ENCODE results near the gene TLK1. TPM values are rescaled to one million over a fixed set of nuclear protein-coding genes. Genes with fewer than 3 reads are reported as not detected.

TLK1 gene
- total RNA-seq (10 to 100 TPM; 42.9 to 54.4 TPM), polyA plus RNA-seq (10 to 100 TPM in 1 of 2 donors, 1 to 10 TPM in 1; 8.5 to 11.7 TPM)
- long read RNA-seq, donor 1: 0 reads
- long read RNA-seq, donor 2, full-length matches to known transcripts: 1 of 1 reads
- long read RNA-seq, donor 2, partial matches to known transcripts: 0 of 1 reads
- long read RNA-seq, donor 2, other reads (novel, unspliced or antisense): 0 of 1 reads
- long read RNA-seq, donor 3: 0 reads
- long read RNA-seq, donor 4: 0 reads
- long read RNA-seq, donor 5: 0 reads

- Histone ChIP-seq H3K27ac (ENCODE audit: low read depth in 1 of 2, low read length in 1 of 2) (peak within 1 kb of the TSS; percentile 98 to 99), H3K36me3 (ENCODE audit: control insufficient read depth in 4 of 4, insufficient read depth in 4 of 4, low read length in 4 of 4) (no peaks in the 10 kb centered on the region), H3K9me3 (ENCODE audit: control insufficient read depth in 4 of 4, insufficient read depth in 3 of 4, low read length in 3 of 4) (no peaks in the 10 kb centered on the region), H3K4me3 (peak within 1 kb of the TSS; percentile 93), H3K9ac (ENCODE audit: insufficient read depth in 1 of 2, low read length in 2 of 2) (peak within 1 kb of the TSS; percentile 70 to 87), H3K4me1 (ENCODE audit: control insufficient read depth in 5 of 5, insufficient read depth in 5 of 5, low read length in 5 of 5) (peaks cover 0 to 14% (median 2%) of the 10 kb centered on the region in 5 donors), H3K27me3 (ENCODE audit: control insufficient read depth in 3 of 3, insufficient read depth in 3 of 3, low read length in 2 of 3) (no peaks in the 10 kb centered on the region)
- peak; percentile 77 to 80 (median 79) for DNase-seq
- no peak for TF ChIP-seq CTCF (IDR thresholded peaks at IDR 0.05; ENCODE audit: control extremely low read depth, extremely low read depth)
- peak; percentile 80 for ATAC-seq (ENCODE audit: insufficient read depth, low FRiP score)
- 1 to 2% methylated on average over 28 to 97 of the region's 97 CpGs for WGBS, 2 donors
Observed at GRCh38 chr2:171160119-171160955, at the start of gene TLK1. Gene TLK1 (minus strand): TSS chr2:171160893. CDS start chr2:171160428, 465 bp downstream.

GRCh38 chr2:171210216-171210863 is 49.6 kb upstream of the TLK1 start:
- 82 to 84% methylated on average over 9 of the region's 9 CpGs for whole genome bisulfite sequencing, 2 donors
- ATAC-seq (ENCODE audit: insufficient read depth, low FRiP score) (no peak), DNase-seq (no peak)
- Histone ChIP-seq H3K27ac (ENCODE audit: low read depth in 1 of 2, low read length in 1 of 2) (no peak overlapping the region), H3K9ac (ENCODE audit: insufficient read depth in 1 of 2, low read length in 2 of 2) (no peak overlapping the region), H3K27me3 (ENCODE audit: control insufficient read depth in 3 of 3, insufficient read depth in 3 of 3, low read length in 2 of 3) (no peaks in the 10 kb centered on the region), H3K36me3 (ENCODE audit: control insufficient read depth in 4 of 4, insufficient read depth in 4 of 4, low read length in 4 of 4) (no peaks in the 10 kb centered on the region), H3K4me3 (no peak overlapping the region), H3K4me1 (ENCODE audit: control insufficient read depth in 5 of 5, insufficient read depth in 5 of 5, low read length in 5 of 5) (no peaks in the 10 kb centered on the region), H3K9me3 (ENCODE audit: control insufficient read depth in 4 of 4, insufficient read depth in 3 of 4, low read length in 3 of 4) (peaks cover 0 to 5% (median 0%) of the 10 kb centered on the region in 4 donors)
- no peak for TF ChIP-seq CTCF (IDR thresholded peaks at IDR 0.05; ENCODE audit: control extremely low read depth, extremely low read depth)

DNA sequence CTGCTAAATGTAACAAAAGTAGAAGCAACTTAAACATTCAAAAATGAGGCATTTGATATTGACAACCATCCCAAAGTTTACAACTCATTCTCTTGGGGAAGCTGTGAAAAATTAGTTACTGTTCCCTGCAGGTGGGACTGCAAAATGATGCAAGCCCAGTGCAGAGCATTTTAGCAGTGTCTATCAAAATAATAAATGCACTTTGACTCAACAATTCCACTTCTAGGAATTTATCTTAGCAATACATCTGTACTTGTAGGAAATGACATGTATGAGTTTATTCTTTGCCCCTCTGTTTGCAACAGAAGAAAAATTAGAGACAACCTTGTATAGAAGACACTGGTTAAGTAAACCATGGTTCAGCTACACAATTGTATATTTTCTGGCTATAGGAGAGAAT is 48.0 kb upstream of the TLK1 start:
- TF ChIP-seq CTCF (IDR thresholded peaks at IDR 0.05; ENCODE audit: control extremely low read depth, extremely low read depth): no peak

More for the DNA sequence above, 48.0 kb upstream of the TLK1 start:
- H3K4me3 ChIP-seq: no peak overlapping the region
- no peak overlapping the region for H3K9ac ChIP-seq (ENCODE audit: insufficient read depth in 1 of 2, low read length in 2 of 2)
- H3K9me3 ChIP-seq (ENCODE audit: control insufficient read depth in 4 of 4, insufficient read depth in 3 of 4, low read length in 3 of 4): peaks cover 0 to 5% (median 0%) of the 10 kb centered on the region in 4 donors
- no peak for DNase-seq
- H3K4me1 ChIP-seq (ENCODE audit: control insufficient read depth in 5 of 5, insufficient read depth in 5 of 5, low read length in 5 of 5): no peaks in the 10 kb centered on the region
- no peak overlapping the region for H3K27ac ChIP-seq (ENCODE audit: low read depth in 1 of 2, low read length in 1 of 2)
- no peak for ATAC-seq (ENCODE audit: insufficient read depth, low FRiP score)
- no peaks in the 10 kb centered on the region for H3K36me3 ChIP-seq (ENCODE audit: control insufficient read depth in 4 of 4, insufficient read depth in 4 of 4, low read length in 4 of 4)
- no peaks in the 10 kb centered on the region for H3K27me3 ChIP-seq (ENCODE audit: control insufficient read depth in 3 of 3, insufficient read depth in 3 of 3, low read length in 2 of 3)

Data from lung (tissue), 16 donors.